OCI-LY3 (cell line): ENCODE data around the gene ID1.
"Not testable (repeated sequence)": the region's sequence is repeated elsewhere in the genome, so short reads cannot be mapped to it uniquely, and the experiment has no call there.

ENCODE experiments used
- H2AFZ ChIP-seq: fragments of 200-600, 300-600 bp; shearing (Covaris generic); 2 replicates; pipeline ENCODE4 v1.6.0; 2014; ENCODE audit warnings: antibody characterized with exemption, low read depth, low read length
- H3K27ac ChIP-seq: fragments of 200-600, 300-600 bp; sonication (generic); 2 replicates; pipeline ENCODE4 v1.5.1; 2014; ENCODE audit warnings: mild to moderate bottlenecking, low read length, moderate library complexity, mixed read lengths
- H3K27me3 ChIP-seq: fragments of 200-600, 300-600 bp; sonication (generic); 2 replicates; pipeline ENCODE4 v1.6.1; 2014; ENCODE audit warnings: low read depth, low read length, mixed read lengths
- H3K36me3 ChIP-seq: fragments of 200-600, 300-600 bp; sonication (generic); replicated peaks from 2 replicates; pipeline ENCODE3; 2014; ENCODE audit warnings: low read depth, low read length, mixed read lengths
- H3K4me1 ChIP-seq: fragments of 300-600, 200-600 bp; sonication (generic); 2 replicates; pipeline ENCODE4 v1.6.1; 2014; ENCODE audit warnings: low read length, mixed read lengths
- H3K4me2 ChIP-seq: fragments of 200-600, 300-600 bp; sonication (generic); 2 replicates; pipeline ENCODE4 v1.6.1; 2014; ENCODE audit warnings: low read length, mixed read lengths
- H3K4me3 ChIP-seq: fragments of 300-600, 200-600 bp; sonication (generic); 2 replicates; pipeline ENCODE4 v1.5.1; 2014; ENCODE audit warnings: antibody characterized with exemption, mild to moderate bottlenecking, low read length, moderate library complexity
- H3K79me2 ChIP-seq: fragments of 300-600, 200-600 bp; shearing (Covaris generic); 2 replicates; pipeline ENCODE4 v1.6.1; 2014; ENCODE audit warnings: mild to moderate bottlenecking, low read length, mixed read lengths
- H3K9ac ChIP-seq: fragments of 300-600, 200-600 bp; shearing (Covaris generic); 2 replicates; pipeline ENCODE4 v1.6.0; 2014; ENCODE audit warnings: mild to moderate bottlenecking, low read length, moderate library complexity
- H3K9me3 ChIP-seq: fragments of 200-600, 300-600 bp; shearing (Covaris generic); 2 replicates; pipeline ENCODE4 v1.6.1; 2014; ENCODE audit warnings: low read length, mixed read lengths; ENCODE audit not compliant: insufficient read depth
- H4K20me1 ChIP-seq: fragments of 200-600, 300-600 bp; sonication (generic); 2 replicates; pipeline ENCODE4 v1.6.1; 2016; ENCODE audit warnings: low read length, mixed read lengths; ENCODE audit not compliant: insufficient read depth
- EZH2phosphoT487 ChIP-seq: fragments of 200-600 bp; shearing (Covaris generic); IDR thresholded peaks from 2 replicates; pipeline ENCODE4 v1.6.1; 2018; ENCODE audit warnings: antibody characterized with exemption, mixed run types, low read depth
- TF ChIP-seq, protein P1 (sequence below): fragments of 200-600, 300-600 bp; sonication (generic); IDR thresholded peaks from 2 replicates; pipeline ENCODE4 v1.5.1; 2014; ENCODE audit warnings: antibody characterized with exemption, low read length, low read depth

ID1 gene

DNA sequence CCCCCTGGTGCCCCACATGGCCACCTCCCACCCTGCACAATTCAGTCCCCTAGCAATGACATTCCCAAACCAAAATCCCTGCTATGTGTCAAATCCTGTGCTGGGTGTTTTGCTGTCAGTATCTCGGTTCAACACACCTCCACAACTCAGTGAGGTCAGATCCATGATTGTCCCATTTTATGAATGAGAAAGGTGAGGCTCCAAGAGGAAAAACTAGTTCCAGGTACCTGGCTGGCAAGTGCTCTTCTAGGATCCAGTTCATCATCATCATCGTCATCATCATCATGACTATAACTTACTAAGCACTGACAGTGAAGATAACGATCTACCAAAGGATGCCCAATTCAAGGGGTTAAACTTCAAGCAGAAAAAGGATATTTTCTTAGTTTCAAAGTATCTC is 15.2 kb downstream of the ID1 start:
- TF ChIP-seq, protein P1, sequence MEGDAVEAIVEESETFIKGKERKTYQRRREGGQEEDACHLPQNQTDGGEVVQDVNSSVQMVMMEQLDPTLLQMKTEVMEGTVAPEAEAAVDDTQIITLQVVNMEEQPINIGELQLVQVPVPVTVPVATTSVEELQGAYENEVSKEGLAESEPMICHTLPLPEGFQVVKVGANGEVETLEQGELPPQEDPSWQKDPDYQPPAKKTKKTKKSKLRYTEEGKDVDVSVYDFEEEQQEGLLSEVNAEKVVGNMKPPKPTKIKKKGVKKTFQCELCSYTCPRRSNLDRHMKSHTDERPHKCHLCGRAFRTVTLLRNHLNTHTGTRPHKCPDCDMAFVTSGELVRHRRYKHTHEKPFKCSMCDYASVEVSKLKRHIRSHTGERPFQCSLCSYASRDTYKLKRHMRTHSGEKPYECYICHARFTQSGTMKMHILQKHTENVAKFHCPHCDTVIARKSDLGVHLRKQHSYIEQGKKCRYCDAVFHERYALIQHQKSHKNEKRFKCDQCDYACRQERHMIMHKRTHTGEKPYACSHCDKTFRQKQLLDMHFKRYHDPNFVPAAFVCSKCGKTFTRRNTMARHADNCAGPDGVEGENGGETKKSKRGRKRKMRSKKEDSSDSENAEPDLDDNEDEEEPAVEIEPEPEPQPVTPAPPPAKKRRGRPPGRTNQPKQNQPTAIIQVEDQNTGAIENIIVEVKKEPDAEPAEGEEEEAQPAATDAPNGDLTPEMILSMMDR = no peak
- TF ChIP-seq EZH2phosphoT487 = no peak
- no peak overlapping the region for H2AFZ ChIP-seq
- no peak overlapping the region for H3K4me3 ChIP-seq
- peaks cover 7% of the 10 kb centered on the region; the same call in 1 of the 2 replicates for H3K27me3 ChIP-seq
- H3K4me1 ChIP-seq = no peaks in the 10 kb centered on the region
- no peaks in the 10 kb centered on the region for H4K20me1 ChIP-seq
- H3K9ac ChIP-seq = no peak overlapping the region
- no peak overlapping the region for H3K4me2 ChIP-seq
- no peaks in the 10 kb centered on the region for H3K9me3 ChIP-seq
- H3K27ac ChIP-seq = no peak overlapping the region
- H3K79me2 ChIP-seq = no peaks in the 10 kb centered on the region
- H3K36me3 ChIP-seq = no peaks in the 10 kb centered on the region

DNA sequence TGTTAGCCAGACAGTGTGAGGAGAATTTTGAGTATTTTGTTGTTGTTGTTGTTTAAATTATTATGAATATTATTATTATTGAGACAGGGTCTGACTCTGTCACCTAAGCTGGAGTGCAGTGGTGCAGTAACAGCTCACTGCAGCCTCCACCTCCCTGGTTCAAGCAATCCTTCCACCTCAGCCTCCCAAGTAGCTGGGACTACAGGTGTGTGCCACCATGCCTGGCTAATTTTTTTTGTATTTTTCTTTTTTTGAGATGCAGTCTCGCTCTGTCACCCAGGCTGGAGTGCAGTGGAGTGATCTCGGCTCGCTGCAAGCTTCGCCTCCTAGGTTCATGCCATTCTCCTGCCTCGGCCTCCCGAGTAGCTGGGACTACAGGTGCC is 18.0 kb downstream of the ID1 start:
- H3K79me2 ChIP-seq = not testable (repeated sequence)

DNA sequence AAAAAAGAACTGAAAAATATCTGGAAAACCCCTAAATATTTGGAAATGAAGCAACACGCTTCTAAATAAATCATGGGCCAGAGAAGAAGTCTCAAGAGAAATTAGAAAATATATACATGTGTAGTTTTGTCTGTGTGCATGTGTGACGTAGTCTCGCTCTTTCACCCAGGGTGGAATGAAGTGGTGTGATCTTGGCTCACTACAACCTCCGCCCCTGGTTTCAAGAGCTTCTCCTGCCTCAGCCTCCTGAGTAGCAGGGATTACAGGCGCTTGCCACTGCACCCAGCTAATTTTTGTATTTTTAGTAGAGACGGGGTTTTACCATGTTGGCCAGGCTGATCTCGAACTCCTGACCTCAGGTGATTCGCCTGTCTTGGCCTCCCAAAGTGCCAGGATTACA is 21.4 kb downstream of the ID1 start:
- Histone ChIP-seq H3K4me2 (peak overlapping the region; percentile 52), H3K9ac (peak overlapping the region; percentile 6; the same call in 1 of the 2 replicates), H3K4me1 (peaks cover 19% of the 10 kb centered on the region), H2AFZ (peak overlapping the region; percentile 40), H3K4me3 (peak overlapping the region; percentile 25), H3K27ac (peak overlapping the region; percentile 41)
- H4K20me1 ChIP-seq, H3K79me2 ChIP-seq, H3K9me3 ChIP-seq, H3K27me3 ChIP-seq, H3K36me3 ChIP-seq: not testable (repeated sequence)

More for the DNA sequence above, 18.0 kb downstream of the ID1 start:
- H3K4me1 ChIP-seq = peaks cover 12% of the 10 kb centered on the region
- not testable (repeated sequence) for H3K27me3 ChIP-seq, H4K20me1 ChIP-seq, H3K36me3 ChIP-seq, H3K4me2 ChIP-seq, H3K27ac ChIP-seq, H3K9me3 ChIP-seq, H2AFZ ChIP-seq, H3K9ac ChIP-seq, H3K4me3 ChIP-seq

- not testable (repeated sequence) for H3K4me2 ChIP-seq, H3K36me3 ChIP-seq, H3K27ac ChIP-seq, H3K79me2 ChIP-seq, H3K27me3 ChIP-seq, H3K9ac ChIP-seq, H3K9me3 ChIP-seq, H4K20me1 ChIP-seq, H2AFZ ChIP-seq, H3K4me3 ChIP-seq
- H3K4me1 ChIP-seq = peaks cover 19% of the 10 kb centered on the region
These were observed 23.0 kb downstream of the ID1 start for GRCh38 chr20:31628057-31628456.

DNA sequence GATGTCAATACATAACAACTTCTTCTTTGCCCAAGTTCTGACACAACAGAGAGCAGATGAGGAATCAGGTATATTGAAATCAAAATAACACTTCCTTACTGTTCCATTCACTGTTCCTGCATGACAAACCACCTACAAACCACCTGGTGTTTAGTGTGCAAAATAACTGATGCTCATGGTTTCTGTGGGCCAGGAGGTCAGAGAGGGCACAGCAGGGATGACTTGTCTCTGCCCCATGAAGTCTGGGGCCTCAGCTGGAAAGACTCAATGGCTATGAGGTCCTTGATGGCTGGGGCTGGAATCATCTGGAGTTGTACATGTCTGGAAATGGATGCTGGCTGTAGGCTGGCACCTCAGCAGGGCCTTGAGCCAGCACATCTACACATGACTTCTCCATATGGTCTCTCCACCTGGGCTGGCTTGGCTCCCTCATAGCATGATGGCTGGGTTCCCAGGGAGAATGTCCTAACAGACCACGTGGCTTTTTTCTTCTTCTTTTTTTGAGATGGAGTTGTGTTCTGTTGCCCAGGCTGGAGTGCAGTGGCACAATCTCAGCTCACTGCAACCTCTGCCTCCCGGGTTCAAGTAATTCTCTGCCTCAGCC is 25.2 kb downstream of the ID1 start:
- H4K20me1 ChIP-seq = no peaks in the 10 kb centered on the region
- H3K27me3 ChIP-seq = no peaks in the 10 kb centered on the region
- no peak overlapping the region for H3K4me3 ChIP-seq
- no peak for TF ChIP-seq EZH2phosphoT487
- TF ChIP-seq, protein P1 = no peak
- H3K36me3 ChIP-seq = no peaks in the 10 kb centered on the region
- no peak overlapping the region for H3K27ac ChIP-seq
- no peak overlapping the region for H3K4me2 ChIP-seq
- peaks cover 19% of the 10 kb centered on the region for H3K4me1 ChIP-seq
- no peaks in the 10 kb centered on the region for H3K9me3 ChIP-seq
- H3K9ac ChIP-seq = no peak overlapping the region
- no peaks in the 10 kb centered on the region for H3K79me2 ChIP-seq
- no peak overlapping the region for H2AFZ ChIP-seq
